Measurements from ENCODE around the gene OR2B2.

DNA sequence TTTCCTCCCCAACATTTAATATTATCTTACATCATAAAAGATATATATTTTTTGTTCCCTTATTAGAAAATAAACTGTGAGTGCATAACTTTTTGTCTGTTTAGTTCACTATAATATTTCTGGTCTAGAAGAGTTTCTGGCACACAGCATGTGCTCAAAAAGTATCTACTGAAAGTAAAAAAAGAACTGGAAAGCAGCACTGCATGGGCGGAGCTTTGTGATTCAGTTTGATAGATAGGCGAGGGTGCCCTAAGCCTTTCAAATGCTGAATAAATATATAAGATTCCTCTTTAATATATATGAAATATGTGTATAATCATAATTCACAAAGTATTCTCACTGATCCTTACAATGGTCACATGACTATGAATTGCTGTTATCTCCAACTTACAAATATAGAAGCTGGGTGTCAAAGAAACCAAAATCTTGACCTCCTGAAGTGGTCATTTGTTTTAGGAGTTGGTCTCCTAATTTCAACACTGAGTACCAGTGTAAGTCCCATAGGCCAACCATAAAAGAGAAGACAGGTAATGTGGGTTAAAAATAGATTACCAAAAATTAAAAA lies 50.8 kb downstream of the OR2B2 start:
- TF ChIP-seq, protein P1, sequence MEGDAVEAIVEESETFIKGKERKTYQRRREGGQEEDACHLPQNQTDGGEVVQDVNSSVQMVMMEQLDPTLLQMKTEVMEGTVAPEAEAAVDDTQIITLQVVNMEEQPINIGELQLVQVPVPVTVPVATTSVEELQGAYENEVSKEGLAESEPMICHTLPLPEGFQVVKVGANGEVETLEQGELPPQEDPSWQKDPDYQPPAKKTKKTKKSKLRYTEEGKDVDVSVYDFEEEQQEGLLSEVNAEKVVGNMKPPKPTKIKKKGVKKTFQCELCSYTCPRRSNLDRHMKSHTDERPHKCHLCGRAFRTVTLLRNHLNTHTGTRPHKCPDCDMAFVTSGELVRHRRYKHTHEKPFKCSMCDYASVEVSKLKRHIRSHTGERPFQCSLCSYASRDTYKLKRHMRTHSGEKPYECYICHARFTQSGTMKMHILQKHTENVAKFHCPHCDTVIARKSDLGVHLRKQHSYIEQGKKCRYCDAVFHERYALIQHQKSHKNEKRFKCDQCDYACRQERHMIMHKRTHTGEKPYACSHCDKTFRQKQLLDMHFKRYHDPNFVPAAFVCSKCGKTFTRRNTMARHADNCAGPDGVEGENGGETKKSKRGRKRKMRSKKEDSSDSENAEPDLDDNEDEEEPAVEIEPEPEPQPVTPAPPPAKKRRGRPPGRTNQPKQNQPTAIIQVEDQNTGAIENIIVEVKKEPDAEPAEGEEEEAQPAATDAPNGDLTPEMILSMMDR (conservative IDR thresholded peaks at IDR 0.05; ENCODE audit: low read depth, low read length) = no peak
- no peak for TF ChIP-seq EZH2 (IDR thresholded peaks at IDR 0.05; ENCODE audit: borderline replicate concordance, low read depth, low read length, poor library complexity, severe bottlenecking)
